WTC11 (cell line): ENCODE measurements around the gene SERPINF2. TPM values are rescaled to one million over a fixed set of nuclear protein-coding genes. Genes with fewer than 3 reads are reported as not detected.
"Not testable (repeated sequence)": the region's sequence is repeated elsewhere in the genome, so short reads cannot be mapped to it uniquely, and the experiment has no call there.

Source experiments
- ATAC-seq: fragments of 200-7000 bp; cut with Tn5 transposase; 2 replicates; pipeline ENCODE4 v1.10.0; 2021; ENCODE audit warnings: mild to moderate bottlenecking, moderate library complexity
- CTCF ChIA-PET: fragments of 300-600 bp; sonication (Branson Sonifier 250); formaldehyde crosslinking; loops from one replicate; lab custom pipeline; 2021; ENCODE audit warnings: antibody characterized with exemption; lab: Charles Lee
- POLR2A ChIA-PET: fragments of 350-600 bp; sonication (Branson Sonifier 250); formaldehyde crosslinking; loops from one replicate; lab custom pipeline; 2021; ENCODE audit warnings: antibody characterized with exemption; lab: Charles Lee
- DNase-seq: peaks from one replicate; pipeline ENCODE4 v3.0.0; 2021; ENCODE audit warnings: low spot score
- H3K27ac Mint-ChIP-seq: 2 replicates; pipeline ENCODE4 v1.8.0; 2021; ENCODE audit warnings: mixed read lengths
- H3K27me3 Mint-ChIP-seq: 2 replicates; pipeline ENCODE4 v1.8.0; 2021; ENCODE audit warnings: low read depth, mild to moderate bottlenecking, moderate library complexity, mixed read lengths
- H3K36me3 Mint-ChIP-seq: 2 replicates; pipeline ENCODE4 v1.8.0; 2021; ENCODE audit warnings: mixed read lengths
- H3K4me1 Mint-ChIP-seq: 2 replicates; pipeline ENCODE4 v1.8.0; 2022; ENCODE audit warnings: mixed read lengths
- H3K4me3 Mint-ChIP-seq: 2 replicates; pipeline ENCODE4 v1.8.0; 2021; ENCODE audit warnings: mild to moderate bottlenecking, moderate library complexity, mixed read lengths
- H3K9me3 Mint-ChIP-seq: 2 replicates; pipeline ENCODE4 v1.8.0; 2021; ENCODE audit warnings: mixed read lengths
- CBFB ChIP-seq: sonication (generic); formaldehyde crosslinking; IDR thresholded peaks from 2 replicates; pipeline ENCODE4 v1.8.1; 2022; ENCODE audit warnings: mild to moderate bottlenecking, low read depth, missing genetic modification reagents
- FOXP1 ChIP-seq: sonication (generic); formaldehyde crosslinking; IDR thresholded peaks from 2 replicates; pipeline ENCODE4 v1.8.0; 2022; ENCODE audit warnings: missing genetic modification reagents, mild to moderate bottlenecking, moderate library complexity, borderline replicate concordance
- HMGA2 ChIP-seq: fragments of 250-450 bp; sonication (Bioruptor Pico); IDR thresholded peaks from 2 replicates; pipeline ENCODE4 v1.4.0; 2021; ENCODE audit warnings: mild to moderate bottlenecking, moderate library complexity
- IRF1 ChIP-seq: sonication (generic); formaldehyde crosslinking; IDR thresholded peaks from 2 replicates; pipeline ENCODE4 v1.8.0; 2023; ENCODE audit warnings: missing genetic modification reagents
- KAT7 ChIP-seq: sonication (generic); formaldehyde crosslinking; IDR thresholded peaks from 2 replicates; pipeline ENCODE4 v1.8.1; 2023; ENCODE audit warnings: missing genetic modification reagents, mild to moderate bottlenecking, borderline replicate concordance
- MYBL2 ChIP-seq: sonication (generic); formaldehyde crosslinking; IDR thresholded peaks from 2 replicates; pipeline ENCODE4 v1.8.1; 2023; ENCODE audit warnings: mild to moderate bottlenecking, moderate library complexity, missing genetic modification reagents
- TP53 ChIP-seq: sonication (generic); formaldehyde crosslinking; IDR thresholded peaks from 2 replicates; pipeline ENCODE4 v1.8.1; 2023; ENCODE audit warnings: mild to moderate bottlenecking, missing genetic modification reagents
- ZBTB21 ChIP-seq: sonication (generic); formaldehyde crosslinking; IDR thresholded peaks from 2 replicates; pipeline ENCODE4 v1.8.1; 2023; ENCODE audit warnings: mild to moderate bottlenecking, missing genetic modification reagents, borderline replicate concordance
- ZNF121 ChIP-seq: sonication (generic); formaldehyde crosslinking; IDR thresholded peaks from 2 replicates; pipeline ENCODE4 v1.8.0; 2023; ENCODE audit warnings: missing genetic modification reagents
- ZNF263 ChIP-seq: sonication (generic); formaldehyde crosslinking; IDR thresholded peaks from 2 replicates; pipeline ENCODE4 v1.8.1; 2022; ENCODE audit warnings: low read depth, mild to moderate bottlenecking, moderate library complexity, missing genetic modification reagents
- ZNF396 ChIP-seq: fragments of 250-450 bp; sonication (Bioruptor Pico); IDR thresholded peaks from 2 replicates; pipeline ENCODE4 v1.8.0; 2021; ENCODE audit warnings: mild to moderate bottlenecking, moderate library complexity, borderline replicate concordance
- ZNF416 ChIP-seq: fragments of 250-450 bp; sonication (Bioruptor Pico); IDR thresholded peaks from 2 replicates; pipeline ENCODE4 v1.9.0; 2021; ENCODE audit warnings: mild to moderate bottlenecking, inconsistent platforms
- total RNA-seq: library from RNA; stranded (reverse); gene quantifications from 3 replicates; pipeline ENCODE4 v1.2.3, GENCODE V29; 2021
- TF ChIP-seq, protein P1 (sequence below): fragments of 250-450 bp; sonication (Bioruptor Pico); conservative IDR thresholded peaks from 2 replicates; pipeline ENCODE4 v1.9.0; 2021; ENCODE audit warnings: mild to moderate bottlenecking
- TF ChIP-seq, protein P2 (sequence below): sonication (generic); formaldehyde crosslinking; IDR thresholded peaks from 2 replicates; pipeline ENCODE4 v1.8.0; 2023; ENCODE audit warnings: mild to moderate bottlenecking, missing genetic modification reagents
- TF ChIP-seq, protein P3 (sequence below): sonication (generic); formaldehyde crosslinking; IDR thresholded peaks from 2 replicates; pipeline ENCODE4 v1.8.1; 2022; ENCODE audit warnings: mild to moderate bottlenecking, moderate library complexity, missing genetic modification reagents

Gene SERPINF2
- total RNA-seq, 1 experiment from 2014 or later, result 1.6 TPM

DNA sequence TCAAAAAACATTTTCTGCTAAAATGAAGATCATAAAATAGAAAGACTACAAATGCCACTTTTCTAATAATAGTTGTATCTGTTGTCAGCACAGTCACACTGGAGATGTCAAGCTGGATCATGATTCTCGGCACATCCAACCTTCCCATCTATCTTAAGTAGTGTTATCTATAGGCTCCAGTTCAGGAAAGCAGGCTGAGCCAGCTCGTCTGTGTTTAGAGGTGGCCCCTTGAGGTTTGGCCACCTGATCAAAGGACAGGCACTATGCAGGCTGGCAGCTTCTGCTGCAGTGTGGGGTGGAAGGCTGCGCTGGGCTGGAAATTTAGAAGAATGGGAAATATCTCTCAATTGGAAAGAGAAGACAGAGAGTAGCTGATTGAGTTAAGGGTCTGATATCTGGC lies 54.7 kb downstream of the SERPINF2 start (continued):
- TF ChIP-seq ZNF263 (CRISPR knock-in tag) (no peak), HMGA2 (CRISPR knock-in tag) (no peak)

DNA sequence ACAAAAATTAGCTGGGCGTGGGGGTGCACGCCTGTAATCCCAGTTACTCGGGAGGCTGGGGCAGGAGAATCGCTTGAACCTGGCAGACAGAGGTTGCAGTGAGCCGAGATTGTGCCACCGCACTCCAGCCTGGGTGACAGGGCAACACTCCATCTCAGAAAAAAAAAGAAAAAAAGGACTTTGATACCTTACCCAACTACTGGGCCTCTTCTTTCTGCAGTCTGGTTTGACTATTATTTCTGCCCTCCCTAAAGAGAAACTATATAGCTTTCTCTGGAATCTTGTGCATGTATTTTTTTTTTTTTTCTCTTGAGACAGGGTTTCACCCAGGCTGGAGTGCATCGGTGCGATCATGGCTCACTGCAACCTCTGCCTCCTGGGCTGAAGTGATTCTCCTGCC lies 55.2 kb downstream of the SERPINF2 start:
- H3K4me1 Mint-ChIP-seq, ATAC-seq, H3K27me3 Mint-ChIP-seq, H3K9me3 Mint-ChIP-seq, H3K27ac Mint-ChIP-seq, DNase-seq, H3K4me3 Mint-ChIP-seq: not testable (repeated sequence)
- H3K36me3 Mint-ChIP-seq, result peaks cover 27% of the 10 kb centered on the region
- ChIA-PET CTCF (interaction anchor here (1.0 kb wide), 1 partner anchor 77 kb away, joined by 3 read pairs; no protein-coding TSS in a partner anchor), POLR2A (interaction anchor here (0.7 kb wide), 1 partner anchor 65 kb away, joined by 3 read pairs; no protein-coding TSS in a partner anchor)

GRCh38 chr17:1800240-1800639 lies 57.6 kb downstream of the SERPINF2 start:
- no peaks in the 10 kb centered on the region for H3K9me3 Mint-ChIP-seq
- no peak overlapping the region for H3K4me3 Mint-ChIP-seq
- DNase-seq, result no peak
- TF ChIP-seq MYBL2 (CRISPR knock-in tag), result no peak
- no peak for TF ChIP-seq KAT7 (CRISPR knock-in tag)
- TF ChIP-seq ZNF121, result no peak
- TF ChIP-seq, protein P1, sequence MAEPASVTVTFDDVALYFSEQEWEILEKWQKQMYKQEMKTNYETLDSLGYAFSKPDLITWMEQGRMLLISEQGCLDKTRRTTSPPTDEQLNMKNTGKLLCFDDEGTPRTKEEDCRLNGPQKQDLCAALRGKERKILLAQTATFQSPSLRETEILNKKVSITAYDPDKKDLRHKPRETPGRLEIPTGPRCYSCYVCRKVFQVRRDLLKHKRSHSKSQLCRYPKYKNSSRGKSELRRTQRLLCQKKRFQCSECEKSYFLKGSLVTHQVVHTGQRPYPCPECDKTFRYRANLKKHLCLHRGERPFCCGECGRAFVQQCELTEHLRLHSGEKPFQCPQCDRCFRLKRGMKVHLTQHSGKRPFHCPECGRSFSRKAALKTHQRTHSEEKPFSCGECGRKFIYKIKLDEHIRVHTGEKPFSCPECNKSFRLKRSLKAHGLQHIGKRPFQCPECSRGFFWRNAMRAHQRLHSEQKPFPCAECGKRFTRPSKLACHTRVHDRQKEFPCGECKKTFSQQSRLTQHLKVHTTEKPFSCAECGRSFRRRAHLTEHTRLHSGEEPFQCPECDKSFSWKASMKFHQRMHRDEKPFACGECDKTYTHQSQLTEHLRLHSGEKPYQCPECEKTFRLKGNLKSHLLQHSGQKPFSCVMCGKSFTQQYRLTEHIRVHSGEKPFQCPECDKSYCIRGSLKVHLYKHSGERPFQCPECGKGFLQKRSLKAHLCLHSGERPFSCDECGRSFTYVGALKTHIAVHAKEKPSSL, result no peak
- H3K36me3 Mint-ChIP-seq, result peaks cover 45% of the 10 kb centered on the region
- no peaks in the 10 kb centered on the region for H3K4me1 Mint-ChIP-seq
- no peak for ATAC-seq
- ChIA-PET POLR2A (no interaction called here), CTCF (no interaction called here)
- no peak overlapping the region for H3K27ac Mint-ChIP-seq
- H3K27me3 Mint-ChIP-seq, result no peaks in the 10 kb centered on the region

DNA sequence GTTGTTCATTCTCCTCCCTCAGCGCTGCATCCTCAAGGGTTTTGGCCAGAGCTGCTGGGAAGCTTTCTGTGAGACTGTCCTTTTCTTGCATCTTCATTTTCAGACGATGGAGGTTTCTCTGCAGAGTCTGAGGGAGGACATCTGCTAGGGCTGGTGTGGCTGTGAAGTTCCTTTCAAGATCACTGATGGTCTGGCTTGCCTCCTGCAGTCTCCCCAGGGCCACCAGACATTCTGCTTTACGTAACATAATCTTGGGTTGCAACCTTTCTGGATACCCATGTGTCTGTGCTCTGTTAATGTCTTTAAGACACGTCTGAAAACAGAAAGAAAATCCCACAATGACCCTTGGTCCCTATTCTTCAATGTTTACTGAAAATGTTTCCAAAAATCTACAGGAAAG lies 58.0 kb downstream of the SERPINF2 start:
- H3K9me3 Mint-ChIP-seq, result no peaks in the 10 kb centered on the region
- H3K27me3 Mint-ChIP-seq, result no peaks in the 10 kb centered on the region
- ChIA-PET CTCF (no interaction called here), POLR2A (no interaction called here)
- no peak overlapping the region; the same call in 1 of the 2 replicates for H3K27ac Mint-ChIP-seq
- TF ChIP-seq TP53 (CRISPR knock-in tag) (no peak), FOXP1 (no peak), ZNF416 (CRISPR knock-in tag) (no peak), ZNF396 (CRISPR knock-in tag) (no peak), CBFB (no peak)
- TF ChIP-seq, protein P2, sequence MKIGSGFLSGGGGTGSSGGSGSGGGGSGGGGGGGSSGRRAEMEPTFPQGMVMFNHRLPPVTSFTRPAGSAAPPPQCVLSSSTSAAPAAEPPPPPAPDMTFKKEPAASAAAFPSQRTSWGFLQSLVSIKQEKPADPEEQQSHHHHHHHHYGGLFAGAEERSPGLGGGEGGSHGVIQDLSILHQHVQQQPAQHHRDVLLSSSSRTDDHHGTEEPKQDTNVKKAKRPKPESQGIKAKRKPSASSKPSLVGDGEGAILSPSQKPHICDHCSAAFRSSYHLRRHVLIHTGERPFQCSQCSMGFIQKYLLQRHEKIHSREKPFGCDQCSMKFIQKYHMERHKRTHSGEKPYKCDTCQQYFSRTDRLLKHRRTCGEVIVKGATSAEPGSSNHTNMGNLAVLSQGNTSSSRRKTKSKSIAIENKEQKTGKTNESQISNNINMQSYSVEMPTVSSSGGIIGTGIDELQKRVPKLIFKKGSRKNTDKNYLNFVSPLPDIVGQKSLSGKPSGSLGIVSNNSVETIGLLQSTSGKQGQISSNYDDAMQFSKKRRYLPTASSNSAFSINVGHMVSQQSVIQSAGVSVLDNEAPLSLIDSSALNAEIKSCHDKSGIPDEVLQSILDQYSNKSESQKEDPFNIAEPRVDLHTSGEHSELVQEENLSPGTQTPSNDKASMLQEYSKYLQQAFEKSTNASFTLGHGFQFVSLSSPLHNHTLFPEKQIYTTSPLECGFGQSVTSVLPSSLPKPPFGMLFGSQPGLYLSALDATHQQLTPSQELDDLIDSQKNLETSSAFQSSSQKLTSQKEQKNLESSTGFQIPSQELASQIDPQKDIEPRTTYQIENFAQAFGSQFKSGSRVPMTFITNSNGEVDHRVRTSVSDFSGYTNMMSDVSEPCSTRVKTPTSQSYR (CRISPR knock-in tag), result no peak
- no peaks in the 10 kb centered on the region for H3K4me1 Mint-ChIP-seq
- DNase-seq (no peak), ATAC-seq (no peak)
- peaks cover 45% of the 10 kb centered on the region for H3K36me3 Mint-ChIP-seq
- no peak overlapping the region for H3K4me3 Mint-ChIP-seq

- Mint-ChIP-seq H3K4me1 (no peaks in the 10 kb centered on the region), H3K27ac (no peak overlapping the region), H3K36me3 (peaks cover 49% of the 10 kb centered on the region), H3K4me3 (no peak overlapping the region), H3K9me3 (no peaks in the 10 kb centered on the region), H3K27me3 (no peaks in the 10 kb centered on the region)
- CTCF ChIA-PET, result interaction anchor here (1.0 kb wide), 1 partner anchor 81 kb away, joined by 3 read pairs; no protein-coding TSS in a partner anchor
- TF ChIP-seq ZBTB21 (CRISPR knock-in tag) (no peak), IRF1 (no peak)
- TF ChIP-seq, protein P3, sequence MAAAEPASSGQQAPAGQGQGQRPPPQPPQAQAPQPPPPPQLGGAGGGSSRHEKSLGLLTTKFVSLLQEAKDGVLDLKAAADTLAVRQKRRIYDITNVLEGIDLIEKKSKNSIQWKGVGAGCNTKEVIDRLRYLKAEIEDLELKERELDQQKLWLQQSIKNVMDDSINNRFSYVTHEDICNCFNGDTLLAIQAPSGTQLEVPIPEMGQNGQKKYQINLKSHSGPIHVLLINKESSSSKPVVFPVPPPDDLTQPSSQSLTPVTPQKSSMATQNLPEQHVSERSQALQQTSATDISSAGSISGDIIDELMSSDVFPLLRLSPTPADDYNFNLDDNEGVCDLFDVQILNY, result no peak
- no peak for ATAC-seq
- DNase-seq, result no peak
- POLR2A ChIA-PET, result no interaction called here
Observed at GRCh38 chr17:1802429-1802828, 59.8 kb downstream of the SERPINF2 start.
